Measurements from ENCODE around the gene KCNH5.

Gene KCNH5

GRCh38 chr14:62994096-62994495 lies 51.2 kb downstream of the KCNH5 start:
- no peak for DNase-seq

- no peak for DNase-seq
Observed at GRCh38 chr14:62988967-62989366, 56.3 kb downstream of the KCNH5 start.

GRCh38 chr14:62983821-62984220 lies 61.4 kb downstream of the KCNH5 start:
- DNase-seq = no peak

- no peak for DNase-seq
Observed at GRCh38 chr14:62980693-62981092, 64.6 kb downstream of the KCNH5 start.

GRCh38 chr14:62957562-62957961 lies 87.7 kb downstream of the KCNH5 start:
- DNase-seq = no peak

- DNase-seq = no peak
Observed at GRCh38 chr14:62956413-62956812, 88.8 kb downstream of the KCNH5 start.

- no peak for DNase-seq
Observed at GRCh38 chr14:62954165-62954564, 91.1 kb downstream of the KCNH5 start.

- no peak for DNase-seq
Observed at GRCh38 chr14:62952226-62952625, 93.0 kb downstream of the KCNH5 start.

GRCh38 chr14:62947301-62947700 lies 98.0 kb downstream of the KCNH5 start:
- DNase-seq = no peak

- no peak for DNase-seq
Observed at GRCh38 chr14:62946221-62946620, 99.0 kb downstream of the KCNH5 start.

GRCh38 chr14:62943202-62943601 lies 102.1 kb downstream of the KCNH5 start:
- DNase-seq = no peak

GRCh38 chr14:62939970-62940369 lies 105.3 kb downstream of the KCNH5 start:
- no peak for DNase-seq

GRCh38 chr14:62938778-62939177 lies 106.5 kb downstream of the KCNH5 start:
- no peak for DNase-seq

- DNase-seq = no peak
Observed at GRCh38 chr14:62934439-62934838, 110.8 kb downstream of the KCNH5 start.

GRCh38 chr14:62921466-62921865 lies 123.8 kb downstream of the KCNH5 start:
- DNase-seq = no peak

- no peak for DNase-seq
Observed at GRCh38 chr14:62916551-62916950, 128.7 kb downstream of the KCNH5 start.

- no peak for DNase-seq
Observed at GRCh38 chr14:62914873-62915272, 130.4 kb downstream of the KCNH5 start.

GRCh38 chr14:62914025-62914424 lies 131.2 kb downstream of the KCNH5 start:
- no peak for DNase-seq

- no peak for DNase-seq
Observed at GRCh38 chr14:62908506-62908905, 136.8 kb downstream of the KCNH5 start.

- no peak for DNase-seq
Observed at GRCh38 chr14:62905566-62905965, 139.7 kb downstream of the KCNH5 start.

- no peak for DNase-seq
Observed at GRCh38 chr14:62897771-62898170, 147.5 kb downstream of the KCNH5 start.

- DNase-seq = no peak
Observed at GRCh38 chr14:62896932-62897456, 148.3 kb downstream of the KCNH5 start.

- no peak for DNase-seq
Observed at GRCh38 chr14:62894736-62895135, 150.5 kb downstream of the KCNH5 start.

- DNase-seq = no peak
Observed at GRCh38 chr14:62889364-62889763, 155.9 kb downstream of the KCNH5 start.

- DNase-seq = no peak
Observed at GRCh38 chr14:62886461-62886860, 158.8 kb downstream of the KCNH5 start.

GRCh38 chr14:62885451-62885850 lies 159.8 kb downstream of the KCNH5 start:
- no peak for DNase-seq
